ENCODE results near the gene ARFGEF2. TPM values are rescaled to one million over a fixed set of nuclear protein-coding genes. Genes with fewer than 3 reads are reported as not detected.

The ARFGEF2 gene
- polyA plus RNA-seq, 1 experiment = 15.5 TPM

DNA sequence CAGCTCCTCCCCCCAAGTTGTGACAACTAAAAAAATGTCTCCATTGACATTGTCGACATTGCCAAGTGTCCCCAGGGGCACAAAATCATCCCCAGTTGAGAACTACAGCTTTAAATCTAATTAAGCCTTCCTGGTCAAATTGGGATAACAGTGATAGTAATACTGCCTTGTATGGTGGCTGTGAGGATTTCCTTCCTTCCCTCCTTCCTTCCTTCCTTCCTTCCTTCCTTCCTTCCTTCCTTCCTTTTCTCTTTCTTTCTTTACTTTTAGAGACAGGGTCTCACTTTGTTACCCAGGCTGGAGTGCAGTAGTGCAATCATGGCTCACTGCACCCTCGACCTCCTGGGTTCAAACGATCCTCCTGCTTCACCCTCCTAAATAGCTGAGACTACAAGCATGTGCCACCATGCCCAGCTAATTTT lies 29.5 kb upstream of the ARFGEF2 start:
- ChIA-PET POLR2A (no interaction called here), CTCF (interaction anchor here (1.0 to 1.1 kb wide), 2 partner anchors 13 to 25 kb away, joined by 3 read pairs; no protein-coding TSS in a partner anchor)

DNA sequence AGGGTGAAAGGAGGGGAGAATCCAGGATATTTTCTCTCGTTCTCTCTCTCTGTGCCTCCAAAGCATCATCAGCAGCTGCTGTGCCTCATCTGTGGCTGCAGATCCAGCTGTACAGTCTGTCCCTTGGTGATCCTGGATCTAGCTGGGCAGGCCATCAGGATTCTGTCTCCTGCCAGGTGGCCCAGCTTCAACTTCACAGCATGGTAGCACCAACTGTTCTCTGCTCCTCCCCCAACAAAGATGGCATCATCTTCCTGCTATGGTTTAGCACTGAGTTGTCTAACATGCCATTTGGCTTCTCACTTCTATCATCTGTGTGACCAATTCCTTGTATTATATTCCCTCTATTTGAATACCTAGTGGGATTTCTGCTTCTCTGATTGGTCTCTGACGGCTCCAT lies 28.6 kb upstream of the ARFGEF2 start:
- CTCF ChIA-PET = interaction anchor here (1.1 to 1.6 kb wide), 2 partner anchors 11 to 12 kb away, joined by 3 to 4 read pairs; no protein-coding TSS in a partner anchor
- TF ChIP-seq, protein P1, sequence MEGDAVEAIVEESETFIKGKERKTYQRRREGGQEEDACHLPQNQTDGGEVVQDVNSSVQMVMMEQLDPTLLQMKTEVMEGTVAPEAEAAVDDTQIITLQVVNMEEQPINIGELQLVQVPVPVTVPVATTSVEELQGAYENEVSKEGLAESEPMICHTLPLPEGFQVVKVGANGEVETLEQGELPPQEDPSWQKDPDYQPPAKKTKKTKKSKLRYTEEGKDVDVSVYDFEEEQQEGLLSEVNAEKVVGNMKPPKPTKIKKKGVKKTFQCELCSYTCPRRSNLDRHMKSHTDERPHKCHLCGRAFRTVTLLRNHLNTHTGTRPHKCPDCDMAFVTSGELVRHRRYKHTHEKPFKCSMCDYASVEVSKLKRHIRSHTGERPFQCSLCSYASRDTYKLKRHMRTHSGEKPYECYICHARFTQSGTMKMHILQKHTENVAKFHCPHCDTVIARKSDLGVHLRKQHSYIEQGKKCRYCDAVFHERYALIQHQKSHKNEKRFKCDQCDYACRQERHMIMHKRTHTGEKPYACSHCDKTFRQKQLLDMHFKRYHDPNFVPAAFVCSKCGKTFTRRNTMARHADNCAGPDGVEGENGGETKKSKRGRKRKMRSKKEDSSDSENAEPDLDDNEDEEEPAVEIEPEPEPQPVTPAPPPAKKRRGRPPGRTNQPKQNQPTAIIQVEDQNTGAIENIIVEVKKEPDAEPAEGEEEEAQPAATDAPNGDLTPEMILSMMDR (IDR thresholded peaks at IDR 0.05; ENCODE audit: insufficient read depth, low read depth, low read length) = no peak
- POLR2A ChIA-PET = no interaction called here

More for the DNA sequence above, 29.5 kb upstream of the ARFGEF2 start:
- peaks cover 9% of the 10 kb centered on the region for H3K27me3 ChIP-seq (ENCODE audit: control insufficient read depth, insufficient read depth, low read length)
- no peak for DNase-seq (ENCODE audit: low read depth)
- TF ChIP-seq, protein P1 (IDR thresholded peaks at IDR 0.05; ENCODE audit: insufficient read depth, low read depth, low read length) = no peak
- H3K36me3 ChIP-seq (ENCODE audit: control insufficient read depth, insufficient read depth, low read length) = no peaks in the 10 kb centered on the region
- no peak overlapping the region for H3K4me3 ChIP-seq (ENCODE audit: low read depth, low read length)

DNA sequence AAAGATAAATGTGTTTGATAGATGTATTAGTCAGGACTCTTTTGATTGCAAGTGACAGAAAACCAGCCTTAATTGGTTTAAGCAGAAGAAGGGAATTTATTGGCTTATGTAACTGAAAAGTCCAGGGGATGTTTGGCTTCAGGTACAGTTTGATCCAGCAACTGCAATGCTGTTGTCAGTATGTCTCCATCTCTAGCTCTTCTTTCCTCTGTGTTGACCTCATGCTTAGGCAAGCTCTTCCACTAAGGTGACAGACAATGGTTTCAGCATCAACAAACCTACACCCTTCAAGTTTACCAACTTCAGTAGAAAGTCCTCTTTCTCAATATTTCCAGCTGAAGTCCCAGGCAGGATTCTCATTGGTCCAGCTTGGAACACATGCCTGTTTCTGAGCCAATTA lies 28.1 kb upstream of the ARFGEF2 start:
- Histone ChIP-seq H3K27me3 (ENCODE audit: control insufficient read depth, insufficient read depth, low read length) (peaks cover 9% of the 10 kb centered on the region), H3K4me3 (ENCODE audit: low read depth, low read length) (no peak overlapping the region), H3K36me3 (ENCODE audit: control insufficient read depth, insufficient read depth, low read length) (no peaks in the 10 kb centered on the region)
- ChIA-PET POLR2A (no interaction called here), CTCF (interaction anchor here (0.7 to 1.6 kb wide), 3 partner anchors 10 to 236 kb away, joined by 3 to 4 read pairs (median 3); no protein-coding TSS in a partner anchor)
- TF ChIP-seq, protein P1 (IDR thresholded peaks at IDR 0.05; ENCODE audit: insufficient read depth, low read depth, low read length) = no peak
- no peak for DNase-seq (ENCODE audit: low read depth)

More for the DNA sequence above, 28.6 kb upstream of the ARFGEF2 start:
- peaks cover 9% of the 10 kb centered on the region for H3K27me3 ChIP-seq (ENCODE audit: control insufficient read depth, insufficient read depth, low read length)
- no peak for DNase-seq (ENCODE audit: low read depth)
- no peak overlapping the region for H3K4me3 ChIP-seq (ENCODE audit: low read depth, low read length)
- no peaks in the 10 kb centered on the region for H3K36me3 ChIP-seq (ENCODE audit: control insufficient read depth, insufficient read depth, low read length)

DNA sequence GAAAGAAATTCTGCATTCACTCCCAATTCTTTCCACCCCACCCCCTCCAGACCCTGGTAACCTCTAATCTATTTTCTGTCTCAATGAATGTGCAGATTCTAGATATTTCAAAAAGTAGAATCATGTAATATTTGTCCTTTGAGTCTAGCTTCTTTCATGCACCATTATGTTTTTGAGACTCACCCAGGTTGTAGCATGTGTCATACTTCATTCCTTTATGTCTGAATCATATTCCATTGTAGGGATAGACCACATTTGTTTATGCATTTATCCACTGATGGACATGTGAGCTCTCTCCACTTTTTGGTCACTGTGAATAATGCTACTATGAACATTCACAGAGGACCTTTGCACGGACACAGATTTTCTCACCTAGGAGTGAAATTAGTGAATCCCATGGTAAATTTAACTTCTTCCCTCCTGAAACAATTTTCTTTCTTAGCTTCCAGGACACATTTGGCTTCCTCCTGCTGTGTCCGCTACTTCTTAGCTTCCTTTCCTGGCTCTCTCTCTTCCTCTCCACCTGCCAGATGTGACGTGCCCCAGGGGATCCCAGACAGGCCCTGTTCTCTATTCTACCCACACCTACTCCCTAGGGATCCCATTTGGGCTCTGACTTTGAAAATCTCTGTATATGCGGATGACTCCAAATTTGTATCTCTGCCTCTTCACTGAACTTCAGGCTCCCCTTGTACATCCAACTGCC lies 24.1 kb upstream of the ARFGEF2 start:
- ChIA-PET POLR2A (interaction anchor here (0.6 to 0.7 kb wide), 3 partner anchors 24 to 48 kb away, joined by 3 to 4 read pairs (median 3); no protein-coding TSS in a partner anchor), CTCF (interaction anchor here (0.7 to 4.2 kb wide), 2 partner anchors 238 to 241 kb away, joined by 3 to 27 read pairs; no protein-coding TSS in a partner anchor)
- Histone ChIP-seq H3K27me3 (ENCODE audit: control insufficient read depth, insufficient read depth, low read length) (peaks cover 9% of the 10 kb centered on the region), H3K36me3 (ENCODE audit: control insufficient read depth, insufficient read depth, low read length) (no peaks in the 10 kb centered on the region), H3K4me3 (ENCODE audit: low read depth, low read length) (no peak overlapping the region)
- TF ChIP-seq, protein P1 (IDR thresholded peaks at IDR 0.05; ENCODE audit: insufficient read depth, low read depth, low read length) = no peak
- peak; percentile 68 for DNase-seq (ENCODE audit: low read depth)

DNA sequence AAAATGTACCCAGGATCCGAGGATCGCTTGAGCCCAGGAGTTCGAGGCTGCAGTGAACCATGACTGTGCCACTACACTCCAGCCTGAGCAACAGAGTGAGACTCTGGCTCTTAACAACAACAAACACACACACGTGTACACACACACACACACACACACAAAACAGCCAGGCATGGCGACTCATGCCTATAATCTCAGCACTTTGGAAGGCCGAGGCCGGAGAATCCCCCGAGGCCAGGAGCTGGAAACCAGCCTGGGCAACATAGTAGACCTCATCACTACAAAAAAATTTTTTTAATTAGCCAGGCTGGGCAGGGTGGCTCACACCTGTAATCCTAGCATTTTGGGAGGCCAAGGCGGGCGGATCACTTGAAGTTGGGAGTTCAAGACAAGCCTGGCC lies 23.3 kb upstream of the ARFGEF2 start:
- Histone ChIP-seq H3K36me3 (ENCODE audit: control insufficient read depth, insufficient read depth, low read length) (no peaks in the 10 kb centered on the region), H3K4me3 (ENCODE audit: low read depth, low read length) (no peak overlapping the region), H3K27me3 (ENCODE audit: control insufficient read depth, insufficient read depth, low read length) (peaks cover 7% of the 10 kb centered on the region; the same call in 1 of the 2 replicates)
- no peak for DNase-seq (ENCODE audit: low read depth)
- TF ChIP-seq, protein P1 (IDR thresholded peaks at IDR 0.05; ENCODE audit: insufficient read depth, low read depth, low read length) = no peak
- CTCF ChIA-PET = interaction anchor here (0.9 to 4.2 kb wide), 2 partner anchors 241 to 1738 kb away, joined by 3 to 27 read pairs; no protein-coding TSS in a partner anchor
- POLR2A ChIA-PET = no interaction called here
